Measurements from ENCODE around the gene CBX3.

GRCh38 chr7:26159243-26159642, 42.3 kb upstream of the CBX3 start:
- TF ChIP-seq CTCF (IDR thresholded peaks at IDR 0.05) (no peak), ATF1 (CRISPR knock-in tag; IDR thresholded peaks at IDR 0.05) (no peak), ZNF396 (CRISPR knock-in tag; IDR thresholded peaks at IDR 0.05; ENCODE audit: borderline replicate concordance) (no peak), SMAD3 (CRISPR knock-in tag; IDR thresholded peaks at IDR 0.05; ENCODE audit: borderline replicate concordance) (no peak), ZNF671 (CRISPR knock-in tag; IDR thresholded peaks at IDR 0.05) (no peak), TCF7 (CRISPR knock-in tag; IDR thresholded peaks at IDR 0.05; ENCODE audit: low read depth) (no peak), GABPB1 (CRISPR knock-in tag; IDR thresholded peaks at IDR 0.05) (no peak), PRDM15 (CRISPR knock-in tag; IDR thresholded peaks at IDR 0.05) (no peak), USF1 (CRISPR knock-in tag; IDR thresholded peaks at IDR 0.05) (no peak), ZNF138 (CRISPR knock-in tag; conservative IDR thresholded peaks at IDR 0.05) (no peak), SP1 (CRISPR knock-in tag; conservative IDR thresholded peaks at IDR 0.05) (no peak)
- TF ChIP-seq, protein P1, sequence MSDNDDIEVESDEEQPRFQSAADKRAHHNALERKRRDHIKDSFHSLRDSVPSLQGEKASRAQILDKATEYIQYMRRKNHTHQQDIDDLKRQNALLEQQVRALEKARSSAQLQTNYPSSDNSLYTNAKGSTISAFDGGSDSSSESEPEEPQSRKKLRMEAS (CRISPR knock-in tag; IDR thresholded peaks at IDR 0.05): no peak
- TF ChIP-seq, protein P2, sequence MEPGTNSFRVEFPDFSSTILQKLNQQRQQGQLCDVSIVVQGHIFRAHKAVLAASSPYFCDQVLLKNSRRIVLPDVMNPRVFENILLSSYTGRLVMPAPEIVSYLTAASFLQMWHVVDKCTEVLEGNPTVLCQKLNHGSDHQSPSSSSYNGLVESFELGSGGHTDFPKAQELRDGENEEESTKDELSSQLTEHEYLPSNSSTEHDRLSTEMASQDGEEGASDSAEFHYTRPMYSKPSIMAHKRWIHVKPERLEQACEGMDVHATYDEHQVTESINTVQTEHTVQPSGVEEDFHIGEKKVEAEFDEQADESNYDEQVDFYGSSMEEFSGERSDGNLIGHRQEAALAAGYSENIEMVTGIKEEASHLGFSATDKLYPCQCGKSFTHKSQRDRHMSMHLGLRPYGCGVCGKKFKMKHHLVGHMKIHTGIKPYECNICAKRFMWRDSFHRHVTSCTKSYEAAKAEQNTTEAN (CRISPR knock-in tag; IDR thresholded peaks at IDR 0.05): no peak
